OCI-LY1 (cell line): ENCODE data around the gene OTOL1.

Experiments used
- CTCF ChIP-seq: fragments of 200-600 bp; sonication (generic), shearing (Covaris generic); IDR thresholded peaks from 2 replicates; pipeline ENCODE4 v1.5.1; 2017; ENCODE audit warnings: mild to moderate bottlenecking, antibody characterized with exemption, low read length, moderate library complexity, mixed read lengths
- EZH2 ChIP-seq: fragments of 200-600 bp; sonication (generic), shearing (Covaris generic); IDR thresholded peaks from 2 replicates; pipeline ENCODE4 v1.8.0; 2017; ENCODE audit warnings: borderline replicate concordance, mixed run types, mild to moderate bottlenecking, antibody characterized with exemption, low read length, moderate library complexity, mixed read lengths

- TF ChIP-seq CTCF (no peak), EZH2 (no peak)
Measured at GRCh38 chr3:161548301-161548700, 51.7 kb downstream of the OTOL1 start.
